ENCODE data around the gene ZBTB4. TPM values are rescaled to one million over a fixed set of nuclear protein-coding genes. Genes with fewer than 3 reads are reported as not detected.

Gene ZBTB4
- total RNA-seq, 1 experiment from 2014 or later, result 7.2 TPM

- no peak overlapping the region for H2AFZ ChIP-seq (ENCODE audit: low read length)
- no peaks in the 10 kb centered on the region for H3K79me2 ChIP-seq (ENCODE audit: low read length)
- H4K20me1 ChIP-seq (ENCODE audit: insufficient read depth, low read depth, low read length), result no peaks in the 10 kb centered on the region
- H3K36me3 ChIP-seq (ENCODE audit: insufficient read depth, low read length), result no peaks in the 10 kb centered on the region
- no peaks in the 10 kb centered on the region for H3K9me2 ChIP-seq (replicated peaks; ENCODE audit: insufficient read depth, low read length)
- H3K27me3 ChIP-seq (ENCODE audit: low read length), result no peaks in the 10 kb centered on the region
- peaks cover 16% of the 10 kb centered on the region for H3K4me1 ChIP-seq (ENCODE audit: low read length)
- no peak overlapping the region for H3K4me2 ChIP-seq (ENCODE audit: low read depth, low read length, poor library complexity, severe bottlenecking)
- H3K9me3 ChIP-seq (ENCODE audit: low read length), result no peaks in the 10 kb centered on the region
- no peak overlapping the region for H3K4me3 ChIP-seq (ENCODE audit: low read length)
- no peak for DNase-seq
- no peak overlapping the region for H3K27ac ChIP-seq (ENCODE audit: low read length)
- no peak overlapping the region for H3K9ac ChIP-seq (ENCODE audit: low read length)
Measured at GRCh38 chr17:7465597-7466275, 13.7 kb downstream of the ZBTB4 start.

- Histone ChIP-seq H4K20me1 (ENCODE audit: insufficient read depth, low read depth, low read length) (no peaks in the 10 kb centered on the region), H3K9ac (ENCODE audit: low read length) (no peak overlapping the region), H3K4me1 (ENCODE audit: low read length) (peaks cover 16% of the 10 kb centered on the region), H3K4me3 (ENCODE audit: low read length) (no peak overlapping the region), H3K79me2 (ENCODE audit: low read length) (no peaks in the 10 kb centered on the region), H3K9me3 (ENCODE audit: low read length) (no peaks in the 10 kb centered on the region), H2AFZ (ENCODE audit: low read length) (no peak overlapping the region), H3K9me2 (replicated peaks; ENCODE audit: insufficient read depth, low read length) (no peaks in the 10 kb centered on the region), H3K27ac (ENCODE audit: low read length) (no peak overlapping the region), H3K27me3 (ENCODE audit: low read length) (no peaks in the 10 kb centered on the region), H3K4me2 (ENCODE audit: low read depth, low read length, poor library complexity, severe bottlenecking) (no peak overlapping the region), H3K36me3 (ENCODE audit: insufficient read depth, low read length) (no peaks in the 10 kb centered on the region)
- DNase-seq, result no peak
Measured at GRCh38 chr17:7464081-7464480, 15.3 kb downstream of the ZBTB4 start.

GRCh38 chr17:7463372-7463846 is 16.0 kb downstream of the ZBTB4 start:
- Histone ChIP-seq H3K9me3 (ENCODE audit: low read length) (no peaks in the 10 kb centered on the region), H3K4me2 (ENCODE audit: low read depth, low read length, poor library complexity, severe bottlenecking) (no peak overlapping the region), H3K9me2 (replicated peaks; ENCODE audit: insufficient read depth, low read length) (no peaks in the 10 kb centered on the region), H3K4me1 (ENCODE audit: low read length) (peaks cover 16% of the 10 kb centered on the region), H3K79me2 (ENCODE audit: low read length) (no peaks in the 10 kb centered on the region), H3K27ac (ENCODE audit: low read length) (no peak overlapping the region), H3K4me3 (ENCODE audit: low read length) (no peak overlapping the region), H3K36me3 (ENCODE audit: insufficient read depth, low read length) (no peaks in the 10 kb centered on the region), H3K9ac (ENCODE audit: low read length) (no peak overlapping the region), H2AFZ (ENCODE audit: low read length) (no peak overlapping the region), H3K27me3 (ENCODE audit: low read length) (no peaks in the 10 kb centered on the region), H4K20me1 (ENCODE audit: insufficient read depth, low read depth, low read length) (no peaks in the 10 kb centered on the region)
- DNase-seq, result no peak

DNA sequence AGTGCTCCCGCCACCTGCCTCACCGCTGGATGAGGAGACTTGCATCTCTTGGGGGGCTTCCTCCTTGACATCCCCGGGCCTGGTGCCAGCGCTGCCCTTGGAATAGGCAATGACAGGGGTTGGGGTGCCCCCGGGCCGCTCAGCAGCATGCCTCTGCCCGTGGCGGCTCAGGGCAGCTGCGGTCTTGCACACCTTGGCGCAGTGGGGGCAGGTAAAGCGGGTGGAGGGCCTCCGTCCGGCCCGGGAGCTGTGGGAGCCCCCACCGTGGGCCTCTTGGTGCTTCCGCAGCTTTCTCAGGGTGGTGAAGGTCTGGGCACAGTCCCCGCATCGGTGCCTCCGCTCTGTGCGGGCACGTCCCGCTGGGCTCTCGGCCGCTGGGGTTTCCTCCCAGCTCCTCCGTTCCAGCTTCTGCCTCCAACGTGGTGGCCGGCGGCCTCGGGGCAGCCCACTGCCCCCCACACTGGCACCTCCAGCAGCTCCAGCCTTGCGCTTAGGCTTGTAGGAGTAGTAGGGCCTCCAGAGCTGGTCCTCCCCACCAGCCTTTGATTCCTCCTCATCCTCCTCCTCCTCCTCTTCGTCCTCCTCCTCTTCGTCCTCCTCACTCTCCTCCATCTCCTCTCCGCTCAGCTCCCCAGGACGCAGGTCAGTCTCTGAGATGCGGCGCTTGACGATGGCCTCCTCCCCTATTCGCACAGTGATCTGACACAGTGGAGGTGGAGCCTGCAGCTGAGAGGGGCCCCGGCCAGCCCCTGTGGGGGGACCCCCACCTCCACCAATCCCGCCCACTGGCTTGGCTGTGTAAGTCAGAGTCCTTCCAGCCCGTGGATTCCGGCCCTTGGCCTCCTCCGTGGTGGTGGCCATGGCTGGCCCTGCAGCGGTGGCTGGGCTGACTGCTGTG is 16.7 kb downstream of the ZBTB4 start:
- Histone ChIP-seq H2AFZ (ENCODE audit: low read length) (no peak overlapping the region), H3K36me3 (ENCODE audit: insufficient read depth, low read length) (no peaks in the 10 kb centered on the region)

DNA sequence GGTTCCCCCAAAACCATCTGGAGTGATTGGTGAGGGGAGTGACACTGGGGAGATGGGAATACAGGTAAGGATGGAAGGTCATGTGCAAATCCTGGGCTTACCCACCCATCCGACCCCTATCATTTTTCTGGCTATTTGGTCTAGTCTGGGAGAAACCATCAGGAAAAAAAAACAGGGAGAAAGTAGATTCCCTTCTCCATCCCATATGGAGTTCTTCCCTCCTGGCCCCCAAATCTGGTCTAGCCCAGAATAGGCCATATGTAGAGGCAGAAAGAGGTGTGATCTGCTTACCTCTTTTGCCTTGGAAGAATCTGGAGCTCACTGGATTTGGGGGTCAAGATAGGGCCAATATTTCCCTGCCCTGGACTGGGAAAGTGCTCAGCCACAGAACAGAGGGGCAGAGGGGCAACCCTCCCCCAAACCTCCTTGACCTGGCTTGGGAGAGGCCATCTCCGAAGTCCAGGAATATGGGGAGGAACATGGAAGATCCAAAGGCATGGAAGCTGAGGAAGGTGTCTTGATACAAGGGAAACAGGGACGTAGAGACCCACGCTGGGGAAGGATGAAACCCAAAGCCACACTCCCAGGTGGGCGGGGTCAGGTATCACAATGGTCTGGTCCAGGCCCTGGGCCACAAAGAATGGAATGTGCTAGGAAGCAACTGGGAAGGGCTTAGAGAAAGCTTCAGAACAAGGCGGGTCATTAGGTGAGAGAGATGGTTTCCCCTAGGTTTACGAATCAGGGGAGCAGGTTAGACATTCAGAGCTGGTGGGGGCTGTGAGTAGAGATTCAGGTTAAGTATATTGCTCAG is 18.4 kb downstream of the ZBTB4 start:
- H3K79me2 ChIP-seq (ENCODE audit: low read length), result no peaks in the 10 kb centered on the region
- no peaks in the 10 kb centered on the region for H3K9me3 ChIP-seq (ENCODE audit: low read length)
- H3K4me2 ChIP-seq (ENCODE audit: low read depth, low read length, poor library complexity, severe bottlenecking), result no peak overlapping the region
- H3K27me3 ChIP-seq (ENCODE audit: low read length), result no peaks in the 10 kb centered on the region
- H3K4me3 ChIP-seq (ENCODE audit: low read length), result no peak overlapping the region
- H2AFZ ChIP-seq (ENCODE audit: low read length), result no peak overlapping the region
- H3K36me3 ChIP-seq (ENCODE audit: insufficient read depth, low read length), result no peaks in the 10 kb centered on the region
- H4K20me1 ChIP-seq (ENCODE audit: insufficient read depth, low read depth, low read length), result no peaks in the 10 kb centered on the region
- H3K4me1 ChIP-seq (ENCODE audit: low read length), result peaks cover 5% of the 10 kb centered on the region
- H3K27ac ChIP-seq (ENCODE audit: low read length), result no peak overlapping the region
- no peak for DNase-seq
- no peaks in the 10 kb centered on the region for H3K9me2 ChIP-seq (replicated peaks; ENCODE audit: insufficient read depth, low read length)
- no peak overlapping the region for H3K9ac ChIP-seq (ENCODE audit: low read length)

More for the DNA sequence above, 16.7 kb downstream of the ZBTB4 start:
- H3K27me3 ChIP-seq (ENCODE audit: low read length), result no peaks in the 10 kb centered on the region
- no peak overlapping the region for H3K4me2 ChIP-seq (ENCODE audit: low read depth, low read length, poor library complexity, severe bottlenecking)
- H4K20me1 ChIP-seq (ENCODE audit: insufficient read depth, low read depth, low read length), result no peaks in the 10 kb centered on the region
- no peak overlapping the region for H3K27ac ChIP-seq (ENCODE audit: low read length)
- no peak overlapping the region for H3K9ac ChIP-seq (ENCODE audit: low read length)
- no peak for DNase-seq
- no peak overlapping the region for H3K4me3 ChIP-seq (ENCODE audit: low read length)
- no peaks in the 10 kb centered on the region for H3K79me2 ChIP-seq (ENCODE audit: low read length)
- no peaks in the 10 kb centered on the region for H3K9me3 ChIP-seq (ENCODE audit: low read length)
- H3K4me1 ChIP-seq (ENCODE audit: low read length), result peaks cover 14% of the 10 kb centered on the region
- H3K9me2 ChIP-seq (replicated peaks; ENCODE audit: insufficient read depth, low read length), result no peaks in the 10 kb centered on the region

- Histone ChIP-seq H3K27me3 (ENCODE audit: low read length) (no peaks in the 10 kb centered on the region), H3K9me3 (ENCODE audit: low read length) (no peaks in the 10 kb centered on the region), H3K9me2 (replicated peaks; ENCODE audit: insufficient read depth, low read length) (no peaks in the 10 kb centered on the region), H2AFZ (ENCODE audit: low read length) (no peak overlapping the region), H3K4me2 (ENCODE audit: low read depth, low read length, poor library complexity, severe bottlenecking) (no peak overlapping the region), H3K4me3 (ENCODE audit: low read length) (no peak overlapping the region), H3K4me1 (ENCODE audit: low read length) (peaks cover 7% of the 10 kb centered on the region), H3K27ac (ENCODE audit: low read length) (no peak overlapping the region), H3K9ac (ENCODE audit: low read length) (no peak overlapping the region), H4K20me1 (ENCODE audit: insufficient read depth, low read depth, low read length) (no peaks in the 10 kb centered on the region), H3K79me2 (ENCODE audit: low read length) (no peaks in the 10 kb centered on the region), H3K36me3 (ENCODE audit: insufficient read depth, low read length) (no peaks in the 10 kb centered on the region)
- DNase-seq, result no peak
Measured at GRCh38 chr17:7459961-7460545, 19.4 kb downstream of the ZBTB4 start.

DNA sequence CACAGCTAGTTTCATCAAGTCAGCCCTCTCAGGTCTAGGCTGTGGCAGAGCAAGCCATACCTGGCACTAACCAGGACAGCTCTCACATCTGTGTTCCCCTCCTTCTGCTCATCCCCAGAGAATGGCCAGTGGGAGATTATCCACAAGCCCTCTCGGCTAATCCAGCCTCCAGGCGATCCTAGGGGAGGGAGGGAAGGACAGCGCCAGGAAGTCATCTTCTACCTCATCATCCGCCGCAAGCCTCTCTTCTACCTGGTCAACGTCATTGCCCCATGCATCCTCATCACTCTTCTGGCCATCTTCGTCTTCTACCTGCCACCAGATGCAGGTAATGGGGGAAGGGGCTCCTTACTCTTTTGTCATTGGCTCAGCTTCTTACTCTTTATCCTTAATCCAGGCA is 31.0 kb downstream of the ZBTB4 start:
- Histone ChIP-seq H3K4me3 (ENCODE audit: low read length) (no peak overlapping the region), H4K20me1 (ENCODE audit: insufficient read depth, low read depth, low read length) (no peaks in the 10 kb centered on the region), H2AFZ (ENCODE audit: low read length) (no peak overlapping the region), H3K36me3 (ENCODE audit: insufficient read depth, low read length) (no peaks in the 10 kb centered on the region), H3K79me2 (ENCODE audit: low read length) (no peaks in the 10 kb centered on the region), H3K9me3 (ENCODE audit: low read length) (no peaks in the 10 kb centered on the region), H3K27ac (ENCODE audit: low read length) (no peak overlapping the region), H3K9ac (ENCODE audit: low read length) (no peak overlapping the region), H3K27me3 (ENCODE audit: low read length) (no peaks in the 10 kb centered on the region), H3K4me1 (ENCODE audit: low read length) (peaks cover 8% of the 10 kb centered on the region), H3K9me2 (replicated peaks; ENCODE audit: insufficient read depth, low read length) (no peaks in the 10 kb centered on the region), H3K4me2 (ENCODE audit: low read depth, low read length, poor library complexity, severe bottlenecking) (no peak overlapping the region)
- DNase-seq, result no peak
